ENCODE results near the gene DQX1.

Gene DQX1

DNA sequence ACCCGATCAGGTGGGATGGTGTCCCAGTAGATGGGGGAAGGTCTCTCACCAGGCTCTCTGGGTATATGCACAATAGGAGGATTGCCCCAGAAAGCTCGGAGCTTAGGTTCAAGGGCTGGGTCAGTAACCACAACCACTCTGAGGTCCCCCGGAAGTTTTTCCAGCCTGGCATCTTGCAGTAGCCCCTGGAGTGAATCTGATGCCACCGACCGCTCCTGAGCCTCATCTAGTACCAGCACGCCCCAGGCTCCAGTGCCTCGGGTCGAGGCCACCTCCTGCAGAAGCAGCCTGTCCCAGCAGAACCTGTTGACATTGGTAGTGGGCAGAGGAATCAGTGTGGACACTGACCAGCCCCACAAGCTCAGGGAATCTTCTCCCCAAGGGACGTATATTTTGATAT, 2.0 kb downstream of the DQX1 start:
- Histone ChIP-seq H3K27ac (replicated peaks) (no peak overlapping the region), H3K27me3 (ENCODE audit: insufficient read depth, poor library complexity, severe bottlenecking) (peaks cover 7% of the 10 kb centered on the region), H3K4me3 (replicated peaks; ENCODE audit: insufficient read depth, low read length) (no peak overlapping the region)
- no peak for DNase-seq (ENCODE audit: low read depth in 1 of 2, low spot score in 1 of 2)
- TF ChIP-seq REST (IDR thresholded peaks at IDR 0.05; ENCODE audit: insufficient replicate concordance, low read depth) (no peak), POLR2AphosphoS5 (IDR thresholded peaks at IDR 0.05; ENCODE audit: low read depth) (no peak), GABPA (IDR thresholded peaks at IDR 0.05; ENCODE audit: low read depth) (no peak), SPI1 (IDR thresholded peaks at IDR 0.05; ENCODE audit: borderline replicate concordance, low read depth) (no peak)
- TF ChIP-seq, protein P1, sequence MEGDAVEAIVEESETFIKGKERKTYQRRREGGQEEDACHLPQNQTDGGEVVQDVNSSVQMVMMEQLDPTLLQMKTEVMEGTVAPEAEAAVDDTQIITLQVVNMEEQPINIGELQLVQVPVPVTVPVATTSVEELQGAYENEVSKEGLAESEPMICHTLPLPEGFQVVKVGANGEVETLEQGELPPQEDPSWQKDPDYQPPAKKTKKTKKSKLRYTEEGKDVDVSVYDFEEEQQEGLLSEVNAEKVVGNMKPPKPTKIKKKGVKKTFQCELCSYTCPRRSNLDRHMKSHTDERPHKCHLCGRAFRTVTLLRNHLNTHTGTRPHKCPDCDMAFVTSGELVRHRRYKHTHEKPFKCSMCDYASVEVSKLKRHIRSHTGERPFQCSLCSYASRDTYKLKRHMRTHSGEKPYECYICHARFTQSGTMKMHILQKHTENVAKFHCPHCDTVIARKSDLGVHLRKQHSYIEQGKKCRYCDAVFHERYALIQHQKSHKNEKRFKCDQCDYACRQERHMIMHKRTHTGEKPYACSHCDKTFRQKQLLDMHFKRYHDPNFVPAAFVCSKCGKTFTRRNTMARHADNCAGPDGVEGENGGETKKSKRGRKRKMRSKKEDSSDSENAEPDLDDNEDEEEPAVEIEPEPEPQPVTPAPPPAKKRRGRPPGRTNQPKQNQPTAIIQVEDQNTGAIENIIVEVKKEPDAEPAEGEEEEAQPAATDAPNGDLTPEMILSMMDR (IDR thresholded peaks at IDR 0.05; ENCODE audit: insufficient read depth, low read length) = no peak

DNA sequence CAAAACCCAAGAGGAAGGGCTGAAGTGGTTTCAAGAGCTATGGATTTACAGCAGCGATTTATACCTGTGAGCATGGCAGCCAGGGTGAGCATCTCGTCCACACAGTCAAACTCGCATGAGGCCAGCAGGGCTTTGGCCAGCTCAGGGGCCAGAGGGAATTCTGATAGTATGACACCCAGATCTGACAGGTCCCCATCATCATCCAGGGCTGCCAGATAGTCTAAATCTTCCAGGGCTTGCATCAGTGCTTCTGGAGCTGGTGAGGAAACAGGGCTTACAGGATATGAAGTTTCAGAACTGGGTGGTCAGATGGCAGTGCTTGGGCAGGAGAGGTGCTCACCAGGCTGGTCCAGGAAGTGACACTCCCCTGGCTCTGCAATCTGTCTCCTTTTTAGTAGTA, 3.5 kb downstream of the DQX1 start:
- no peak overlapping the region for H3K4me3 ChIP-seq (replicated peaks; ENCODE audit: insufficient read depth, low read length)

GRCh38 chr2:74516650-74517049, 9.4 kb downstream of the DQX1 start:
- no peak for TF ChIP-seq SPI1 (IDR thresholded peaks at IDR 0.05; ENCODE audit: borderline replicate concordance, low read depth)
- TF ChIP-seq GABPA (IDR thresholded peaks at IDR 0.05; ENCODE audit: low read depth) = no peak
- TF ChIP-seq REST (IDR thresholded peaks at IDR 0.05; ENCODE audit: insufficient replicate concordance, low read depth) = no peak
- no peak for TF ChIP-seq POLR2AphosphoS5 (IDR thresholded peaks at IDR 0.05; ENCODE audit: low read depth)
- TF ChIP-seq, protein P1 (IDR thresholded peaks at IDR 0.05; ENCODE audit: insufficient read depth, low read length) = no peak
- no peak overlapping the region for H3K4me3 ChIP-seq (replicated peaks; ENCODE audit: insufficient read depth, low read length)
- no peak for DNase-seq (ENCODE audit: low read depth in 1 of 2, low spot score in 1 of 2)
- H3K27ac ChIP-seq (replicated peaks) = no peak overlapping the region
- H3K27me3 ChIP-seq (ENCODE audit: insufficient read depth, poor library complexity, severe bottlenecking) = peaks cover 70% of the 10 kb centered on the region

More for the DNA sequence above, 3.5 kb downstream of the DQX1 start:
- peaks cover 18% of the 10 kb centered on the region for H3K27me3 ChIP-seq (ENCODE audit: insufficient read depth, poor library complexity, severe bottlenecking)
- no peak for TF ChIP-seq REST (IDR thresholded peaks at IDR 0.05; ENCODE audit: insufficient replicate concordance, low read depth)
- TF ChIP-seq GABPA (IDR thresholded peaks at IDR 0.05; ENCODE audit: low read depth) = no peak
- TF ChIP-seq SPI1 (IDR thresholded peaks at IDR 0.05; ENCODE audit: borderline replicate concordance, low read depth) = no peak
- TF ChIP-seq POLR2AphosphoS5 (IDR thresholded peaks at IDR 0.05; ENCODE audit: low read depth) = no peak
- TF ChIP-seq, protein P1 (IDR thresholded peaks at IDR 0.05; ENCODE audit: insufficient read depth, low read length) = no peak
- H3K27ac ChIP-seq (replicated peaks) = no peak overlapping the region
- no peak for DNase-seq (ENCODE audit: low read depth in 1 of 2, low spot score in 1 of 2)

All from HL-60 (cell line).